Activated CD8-positive, alpha-beta memory T cell treated with anti-CD3 and anti-CD28 coated beads, Interleukin-2, amount 50 U/mL, for 48 hours (primary cell): ENCODE measurements around the gene ZBED5.

Source experiments
- DNase-seq: peaks from one replicate; pipeline ENCODE4 v3.0.0-alpha.2; 2020

ZBED5 gene

DNA sequence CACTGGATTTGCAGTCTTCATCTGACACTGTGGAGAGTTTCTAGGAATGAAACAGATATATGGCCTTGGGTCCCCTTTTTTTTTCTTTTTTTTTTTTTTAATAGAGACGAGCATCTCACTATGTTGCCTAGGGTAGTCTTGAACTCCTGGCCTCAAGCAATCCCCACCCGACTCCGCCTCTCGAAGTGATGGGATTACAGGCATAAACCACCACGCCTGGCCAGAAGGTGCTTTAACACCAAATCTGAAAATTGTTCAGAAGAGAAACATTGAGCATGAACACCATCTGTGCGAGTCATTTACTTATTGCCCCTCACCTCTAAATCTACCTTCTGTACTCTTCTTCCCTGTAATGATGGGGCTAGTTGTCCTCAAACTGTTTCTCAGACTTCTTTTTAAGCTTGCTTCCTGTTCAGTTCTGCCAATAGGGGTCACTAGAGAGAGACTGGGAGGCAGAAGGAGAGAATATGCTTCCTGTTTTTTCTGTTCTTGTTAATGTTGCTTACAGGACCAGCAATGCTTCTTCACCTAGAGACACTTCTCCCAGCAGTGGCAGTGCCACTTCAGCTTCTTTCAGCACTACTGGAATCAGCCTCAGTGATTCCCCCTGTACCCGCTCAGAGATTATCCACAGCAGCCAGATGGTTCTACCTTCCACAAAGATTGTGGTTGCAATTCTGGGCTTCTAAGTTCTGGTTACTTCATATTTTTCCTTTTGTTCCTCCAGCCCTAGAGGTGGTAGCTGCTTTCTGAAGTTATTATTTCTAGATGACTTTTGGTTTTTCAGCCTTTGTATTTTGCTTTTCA lies 20.8 kb upstream of the ZBED5 start:
- DNase-seq = no peak

DNA sequence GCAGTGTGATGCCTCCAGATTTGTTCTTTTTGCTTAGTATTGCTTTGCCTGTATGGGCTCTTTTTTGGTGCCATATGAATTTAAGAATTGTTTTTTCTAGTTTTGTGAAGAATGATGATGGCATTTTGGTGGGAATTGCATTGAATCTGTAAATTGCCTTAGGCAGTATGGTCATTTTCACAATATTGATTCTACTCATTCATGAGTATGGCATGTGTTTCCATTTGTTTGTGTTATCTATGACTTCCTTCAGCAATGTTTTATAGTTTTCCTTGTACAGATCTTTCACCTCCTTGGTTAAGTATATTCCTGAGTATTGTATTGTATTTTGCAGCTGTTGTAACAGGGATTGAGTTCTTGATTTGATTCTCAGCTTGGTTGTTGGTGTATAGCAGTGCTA lies 18.3 kb upstream of the ZBED5 start:
- no peak for DNase-seq

DNA sequence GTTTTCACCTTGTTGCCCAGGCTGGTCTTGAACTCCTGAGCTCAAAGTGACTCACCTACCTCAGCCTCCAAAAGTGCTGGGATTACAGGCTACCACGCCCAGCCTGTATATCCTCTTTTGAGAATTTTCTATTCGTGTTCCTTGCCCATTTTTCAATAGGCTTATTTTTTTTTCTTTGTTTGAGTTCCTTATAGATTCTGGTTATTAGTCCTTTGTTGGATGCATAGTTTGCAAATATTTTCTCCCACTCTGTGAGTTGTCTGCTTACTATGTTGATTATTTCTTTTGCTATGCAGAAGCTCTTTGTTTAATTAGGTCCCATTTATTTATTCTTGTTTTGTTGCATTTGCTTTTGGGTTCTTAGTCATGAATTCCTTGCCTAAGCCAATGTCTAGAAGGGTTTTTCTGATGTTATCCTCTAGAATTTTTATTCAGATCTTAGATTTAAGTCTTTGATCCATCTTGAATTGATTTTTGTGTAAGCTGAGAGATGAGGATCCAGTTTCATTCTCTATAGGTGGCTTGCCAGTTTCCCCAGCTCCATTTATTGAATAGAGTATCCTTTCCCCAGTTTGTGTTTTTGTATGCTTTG lies 17.7 kb upstream of the ZBED5 start:
- DNase-seq = no peak

DNA sequence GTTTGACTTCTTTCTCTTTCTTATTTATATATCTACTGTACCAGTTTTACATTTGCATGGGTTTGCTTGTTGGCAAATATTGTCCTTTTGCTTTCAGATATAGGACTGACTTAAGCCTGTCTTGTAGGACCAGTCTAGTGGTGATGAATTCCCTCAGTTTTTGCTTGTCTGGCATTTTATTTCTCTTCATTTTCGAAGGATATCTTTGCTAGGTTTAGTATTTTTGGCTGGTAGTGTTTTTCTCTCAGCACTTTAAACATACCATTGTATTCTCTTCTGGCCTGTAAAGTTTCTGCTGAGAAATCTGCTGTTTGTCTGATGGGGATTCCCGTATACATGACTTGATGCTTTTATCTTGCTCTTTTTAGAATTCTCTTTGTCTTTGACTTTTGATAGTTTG lies 14.2 kb upstream of the ZBED5 start:
- DNase-seq = no peak

DNA sequence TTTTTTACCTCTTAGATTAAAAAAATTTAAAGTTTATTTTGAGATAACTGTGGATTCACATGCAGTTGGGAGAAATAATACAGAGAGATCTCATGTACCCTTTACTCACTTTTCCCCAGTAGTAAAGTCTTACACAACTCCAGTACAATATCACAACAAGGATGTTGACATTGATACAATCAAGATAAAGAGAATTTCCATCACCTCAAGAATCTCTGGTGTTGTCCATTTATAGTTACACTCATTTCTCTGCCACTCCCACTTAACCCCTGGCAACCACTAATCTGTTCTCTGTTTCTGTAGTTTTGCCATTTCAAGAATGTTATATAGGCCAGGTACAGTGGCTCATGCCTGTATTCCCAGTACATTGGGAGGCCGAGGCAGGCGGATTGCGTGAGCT lies 10.5 kb upstream of the ZBED5 start:
- no peak for DNase-seq

DNA sequence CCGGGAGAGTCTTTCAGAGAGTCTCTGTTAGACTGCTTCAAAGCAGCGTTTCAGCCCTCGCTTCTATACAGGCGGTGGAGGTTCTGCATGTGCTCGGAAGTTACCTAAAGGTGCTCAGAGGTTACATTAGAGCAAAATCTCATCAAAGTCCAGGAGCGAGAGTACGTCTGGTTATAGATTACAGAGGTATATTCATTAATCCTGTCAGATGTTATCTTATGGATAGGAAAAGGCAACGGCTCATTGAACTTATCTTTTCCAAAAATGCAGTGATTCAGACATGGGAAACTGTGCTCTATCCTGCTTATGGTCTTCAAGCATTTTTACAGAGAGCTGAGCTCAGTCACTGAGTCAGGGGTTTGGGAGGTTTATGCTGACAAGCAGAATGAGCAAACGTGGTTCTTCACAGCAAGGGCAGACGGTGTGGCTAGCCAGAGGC lies 9.1 kb upstream of the ZBED5 start:
- no peak for DNase-seq

DNA sequence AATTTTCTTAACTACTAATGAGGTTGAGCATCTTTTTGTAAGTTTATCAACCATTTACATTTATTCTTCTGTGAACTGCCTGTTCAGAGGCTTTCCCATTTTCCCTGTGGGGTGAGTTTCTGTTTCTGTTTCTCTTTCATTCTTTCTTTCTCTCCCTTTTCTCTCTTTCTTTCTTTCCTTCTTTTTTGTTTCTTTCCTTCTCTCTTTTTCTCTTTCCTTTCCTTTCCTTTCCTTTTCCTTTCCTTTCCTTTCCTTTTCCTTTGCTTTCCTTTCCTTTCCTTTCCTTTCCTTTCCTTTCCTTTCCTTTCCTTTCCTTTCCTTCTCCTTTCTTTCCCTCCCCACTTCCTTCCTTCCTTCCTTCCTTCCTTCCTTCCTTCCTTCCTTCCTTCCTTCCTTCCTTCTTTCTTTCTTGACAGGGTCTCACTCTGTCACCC lies 8.0 kb upstream of the ZBED5 start:
- DNase-seq = no peak

DNA sequence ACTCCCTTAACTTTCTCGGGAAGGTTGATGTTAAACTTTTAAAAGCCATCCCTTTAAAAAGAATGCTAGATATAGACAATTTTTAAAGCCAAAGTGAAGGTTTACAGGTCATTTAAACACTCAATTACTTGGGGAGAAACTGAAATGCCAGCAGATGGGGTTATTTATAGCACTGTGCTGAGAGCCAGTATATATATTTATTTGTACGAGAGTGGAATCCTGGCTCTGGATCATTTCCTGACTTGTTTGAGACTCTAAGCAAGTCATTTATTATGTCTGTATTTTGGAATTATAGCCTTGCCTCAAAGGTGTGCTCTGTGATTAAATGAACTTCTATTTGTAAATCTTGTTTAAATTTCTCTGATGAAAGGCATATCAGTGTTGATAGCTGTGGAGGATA lies 6.8 kb upstream of the ZBED5 start:
- no peak for DNase-seq

DNA sequence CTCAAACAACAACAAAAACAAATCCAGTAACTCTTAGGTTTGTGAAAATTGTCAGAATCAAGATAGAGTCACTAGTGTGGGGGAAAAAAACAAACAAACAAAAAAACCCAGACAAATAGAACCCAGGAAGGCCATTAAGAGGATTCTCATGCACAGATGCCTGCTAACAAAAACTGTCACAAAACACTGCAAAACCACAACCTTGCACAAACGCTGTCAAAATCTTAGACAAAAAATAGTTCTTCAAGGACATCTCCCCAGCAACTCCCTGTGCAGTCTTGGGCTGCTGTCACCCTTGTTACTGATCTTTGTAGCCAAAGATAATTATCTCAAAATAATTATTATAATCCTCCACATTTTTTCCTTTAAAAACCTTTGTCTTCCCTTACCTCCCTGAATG lies 4.6 kb upstream of the ZBED5 start:
- DNase-seq = no peak

DNA sequence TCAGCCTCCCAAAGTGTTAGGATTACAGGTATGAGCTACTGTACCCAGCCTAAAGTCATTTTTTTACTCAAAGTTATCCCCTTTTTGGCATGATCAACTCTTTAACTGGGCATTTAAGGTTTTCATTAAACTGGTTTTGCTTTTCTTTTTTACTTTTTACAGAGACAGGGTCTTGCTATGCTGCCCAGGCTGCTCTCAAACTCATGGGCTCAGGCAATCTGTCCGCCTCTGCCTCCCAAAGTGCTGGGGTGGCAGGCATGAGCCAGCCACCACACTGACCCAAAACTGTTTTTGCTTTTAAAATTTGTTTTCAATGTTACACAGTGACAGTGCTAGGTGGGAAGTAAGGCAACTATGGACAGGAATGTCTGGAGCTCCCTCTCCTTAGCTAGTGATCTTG lies 3.9 kb upstream of the ZBED5 start:
- DNase-seq = no peak

DNA sequence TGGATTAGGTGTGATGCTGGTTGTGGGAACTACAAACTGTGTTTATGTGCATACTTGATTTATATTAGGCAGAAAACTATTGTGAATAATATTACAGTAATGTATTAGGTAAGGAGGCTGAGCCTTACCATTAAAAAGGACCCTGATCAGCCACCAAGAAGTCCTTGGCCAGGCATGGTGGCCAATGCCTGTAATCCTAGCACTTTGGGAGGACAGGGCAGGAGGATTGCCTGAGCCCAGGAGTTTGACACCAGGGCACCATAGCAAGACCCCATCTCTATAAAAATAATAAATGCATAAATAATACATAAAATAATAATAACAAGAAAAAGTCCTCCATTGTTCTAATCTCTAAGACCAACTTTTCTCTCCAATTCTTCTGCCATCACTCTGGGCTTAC lies 3.2 kb upstream of the ZBED5 start:
- no peak for DNase-seq

DNA sequence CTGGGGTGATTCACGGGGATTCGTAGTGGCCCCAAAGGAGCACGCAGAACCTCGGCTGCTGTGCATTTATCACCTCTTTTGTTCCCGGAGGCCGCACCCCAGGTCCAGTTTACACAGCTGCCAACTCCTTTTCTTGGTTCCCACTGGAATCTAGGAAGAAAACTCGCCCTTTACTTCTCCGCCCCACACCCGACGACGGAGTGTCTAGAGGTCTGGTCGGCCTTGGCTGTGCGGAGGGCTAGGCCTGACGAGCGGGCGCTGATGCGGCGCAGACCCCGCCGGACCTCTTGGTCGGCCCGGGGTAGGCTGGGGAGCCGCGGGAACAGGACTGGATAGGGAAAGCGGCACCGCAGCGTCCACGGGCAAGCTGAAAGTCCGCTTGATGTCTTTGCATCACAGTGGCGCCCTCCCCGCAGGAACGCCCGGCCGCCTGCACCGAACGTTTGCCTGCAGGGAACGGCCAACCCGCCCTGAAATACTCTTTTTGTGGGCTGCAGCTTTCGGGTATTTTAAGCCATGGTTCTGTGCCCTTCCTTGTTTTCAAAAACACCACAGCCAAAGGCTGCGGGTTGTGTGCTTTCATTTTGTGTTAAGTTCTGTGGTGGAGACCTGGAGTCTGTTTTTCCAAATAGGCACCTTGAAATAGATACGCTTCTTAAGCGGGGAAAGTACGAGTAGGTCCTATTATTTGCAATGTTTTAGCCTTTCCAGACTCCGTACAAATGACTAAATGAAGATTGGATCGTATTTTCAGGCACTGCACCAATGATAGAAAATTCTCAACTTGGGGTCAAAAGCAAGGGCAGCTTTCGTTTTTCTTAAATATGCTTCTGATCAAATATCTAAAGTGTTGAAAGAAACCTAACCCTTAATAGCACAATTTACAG lies 829 bp upstream of the ZBED5 start:
- DNase-seq = no peak

DNA sequence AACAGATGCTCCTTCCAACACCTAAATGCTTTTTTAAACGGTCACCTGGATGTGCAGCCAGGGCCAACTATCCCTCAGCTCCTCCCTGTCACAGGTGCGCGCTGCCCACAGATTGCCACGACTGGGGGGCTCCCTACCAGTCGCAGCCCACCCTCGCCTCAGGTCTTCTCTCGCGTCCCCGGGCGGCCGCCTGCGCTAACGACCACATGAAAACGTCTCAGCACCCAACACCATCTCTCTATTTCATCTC lies 469 bp downstream of the ZBED5 start:
- no peak for DNase-seq

DNA sequence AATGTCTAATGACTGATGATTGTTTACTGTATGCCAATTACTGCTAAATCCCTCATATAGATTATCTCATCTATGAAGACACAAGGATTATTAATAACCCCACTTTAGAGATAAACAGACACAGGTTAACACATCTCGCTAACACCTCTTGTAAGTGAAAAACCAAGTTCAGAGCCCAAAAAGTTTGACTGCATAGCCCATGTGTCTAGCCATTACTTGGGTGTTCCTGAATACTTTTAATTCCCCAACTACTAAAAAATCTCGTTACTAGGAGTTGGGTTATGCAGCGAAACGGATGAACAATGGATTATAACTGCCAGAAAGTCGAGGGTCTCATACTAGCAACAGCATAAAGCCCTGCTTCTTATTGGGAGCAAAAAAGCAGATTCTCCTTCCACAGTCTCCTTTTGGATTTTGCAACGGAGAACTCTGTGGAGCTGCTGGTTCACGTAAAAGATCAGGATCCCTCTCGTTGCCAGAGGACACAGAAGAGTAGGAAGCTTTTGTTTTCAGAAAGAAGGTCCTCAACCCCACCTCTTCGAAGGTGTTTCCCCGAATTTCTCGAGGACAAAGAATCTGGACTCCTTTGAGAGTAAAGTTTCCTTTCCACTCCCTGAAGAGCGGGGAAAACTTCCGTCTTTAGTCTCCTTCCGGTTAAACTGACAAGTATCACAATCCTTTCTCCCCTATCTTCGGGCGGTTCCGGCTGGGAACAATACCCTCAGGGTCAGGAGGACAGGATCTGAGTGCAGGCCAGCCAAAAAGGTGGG lies 979 bp downstream of the ZBED5 start:
- no peak for DNase-seq

DNA sequence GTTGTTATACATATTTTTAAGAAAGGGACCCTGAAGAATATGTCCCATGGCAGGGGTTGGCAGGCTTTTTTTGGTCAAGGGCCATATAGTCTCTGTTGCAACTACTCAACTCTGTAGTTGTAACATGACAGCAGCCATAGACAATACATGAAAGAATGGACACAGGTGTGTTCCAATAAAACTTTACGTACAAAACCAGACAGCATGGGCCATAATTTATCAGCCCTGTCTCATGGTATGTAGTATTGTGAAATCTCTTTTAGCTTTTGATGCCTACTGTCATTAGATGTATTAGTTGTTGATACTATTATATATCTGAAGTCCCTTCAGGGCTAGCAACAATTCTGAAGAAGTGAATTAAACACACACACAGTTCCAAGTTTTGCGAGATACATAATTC lies 2.6 kb downstream of the ZBED5 start:
- no peak for DNase-seq

DNA sequence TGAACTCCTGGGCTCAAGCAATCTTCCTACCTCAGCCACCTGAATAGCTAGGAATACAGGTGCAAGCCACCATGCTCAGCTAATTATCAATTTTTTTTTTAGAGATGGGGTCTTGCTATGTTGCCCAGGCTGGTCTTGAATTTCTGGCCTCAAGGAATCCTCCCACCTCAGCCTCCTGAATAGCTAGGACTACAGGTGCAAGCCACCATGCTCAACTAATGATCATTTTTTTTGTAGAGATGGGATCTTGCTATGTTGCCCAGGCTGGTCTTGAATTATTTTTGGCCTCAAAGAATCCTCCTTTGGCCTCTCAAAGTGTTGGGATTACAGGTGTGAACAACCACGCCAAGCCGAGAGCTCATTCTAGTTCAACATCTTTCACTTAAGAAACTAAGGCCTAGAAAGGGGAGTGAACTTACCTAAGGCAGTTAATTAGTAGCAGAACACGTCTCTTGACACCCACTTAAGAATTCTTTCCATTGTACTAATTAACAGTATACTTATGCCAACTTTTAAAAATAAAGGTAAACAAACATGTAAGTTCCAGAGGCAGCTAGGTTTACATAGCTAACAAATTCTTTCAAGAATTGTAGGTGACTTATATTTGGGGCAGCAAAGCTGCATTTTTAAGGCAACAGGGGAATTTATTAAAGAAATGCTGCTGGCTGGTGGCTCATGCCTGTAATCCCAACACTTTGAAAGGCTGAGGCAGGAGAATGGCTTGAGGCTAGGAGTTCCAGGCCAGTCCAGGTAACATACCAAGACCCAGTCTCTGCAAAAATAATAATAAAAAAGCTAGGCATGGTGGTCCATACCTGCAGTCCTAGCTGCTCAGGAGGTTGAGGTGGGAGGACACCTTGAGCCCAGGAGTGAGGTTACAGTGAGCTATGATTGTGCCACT lies 9.6 kb downstream of the ZBED5 start:
- no peak for DNase-seq

DNA sequence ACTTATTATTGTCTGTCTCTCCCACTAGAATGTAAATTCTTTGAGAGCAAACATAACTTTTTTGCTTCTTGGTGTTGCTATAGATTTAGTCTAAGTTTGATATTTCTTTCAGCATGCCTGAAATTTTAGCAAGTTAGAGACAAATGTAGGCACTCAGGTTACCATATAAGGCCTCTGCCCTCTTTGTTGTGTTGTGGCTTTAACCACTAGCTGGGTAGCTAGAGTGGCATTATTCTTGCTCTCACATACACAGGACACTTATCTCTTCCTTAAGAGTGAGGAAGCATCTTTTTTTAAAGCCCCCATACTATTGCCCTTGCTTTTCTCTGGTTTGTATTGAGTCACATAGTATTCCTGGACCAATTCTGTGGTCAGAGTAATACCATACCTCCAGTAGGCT lies 11.2 kb downstream of the ZBED5 start:
- DNase-seq = no peak

DNA sequence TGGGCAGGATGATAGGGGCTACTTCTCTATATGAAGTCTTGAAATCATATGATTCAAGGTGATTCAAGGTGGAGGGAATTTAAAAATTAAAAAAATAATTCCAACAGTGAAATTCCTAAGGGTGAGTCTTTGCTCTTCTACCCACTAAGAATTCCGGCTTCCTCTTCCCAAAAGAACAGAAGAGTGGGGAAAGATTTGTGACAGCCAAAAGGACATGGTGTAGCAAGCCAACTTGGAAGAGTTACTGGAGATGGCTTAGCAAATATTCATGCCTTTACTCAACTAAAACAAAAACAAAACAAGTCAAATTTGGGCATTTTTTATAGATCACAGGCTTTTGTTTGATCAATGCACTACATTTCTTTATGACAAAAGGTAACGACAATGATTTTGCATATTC lies 12.3 kb downstream of the ZBED5 start:
- no peak for DNase-seq

DNA sequence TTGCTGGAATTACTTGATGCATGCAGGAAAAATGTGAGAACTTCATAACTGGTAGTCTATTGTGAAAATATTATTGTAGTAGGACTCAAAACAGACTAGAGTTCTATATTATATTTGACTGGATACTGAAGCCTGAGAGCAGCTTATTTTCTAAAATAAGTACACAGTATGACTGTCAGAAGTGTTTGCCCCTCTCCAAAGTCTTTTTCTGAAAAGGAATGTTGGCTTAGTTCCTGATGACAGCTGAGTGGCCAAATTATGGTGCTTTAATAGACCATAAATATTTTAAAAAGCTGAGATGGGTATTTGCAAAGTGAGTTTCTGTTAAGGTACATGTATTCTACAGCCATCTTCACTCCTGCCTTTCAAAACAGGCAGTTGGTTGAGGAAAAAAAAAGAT lies 13.1 kb downstream of the ZBED5 start:
- DNase-seq = no peak

DNA sequence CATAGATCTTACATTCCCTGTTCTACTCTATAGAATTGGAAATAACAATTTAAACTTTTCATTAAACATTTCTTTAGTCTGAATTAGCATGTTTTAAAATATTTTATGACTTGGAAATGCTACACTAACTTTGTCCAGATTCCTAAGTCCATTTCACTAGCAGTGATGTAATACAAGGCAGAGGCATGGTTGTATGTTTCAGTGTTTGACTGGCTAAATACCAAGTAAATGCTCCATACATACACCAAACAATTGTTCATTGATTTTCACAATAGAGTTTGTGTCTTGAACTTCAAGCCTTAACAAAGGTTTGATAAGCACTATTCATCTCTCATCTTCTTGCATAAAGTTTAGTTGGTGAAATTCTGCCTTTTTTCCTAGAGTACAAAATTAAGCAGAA lies 13.5 kb downstream of the ZBED5 start:
- no peak for DNase-seq

DNA sequence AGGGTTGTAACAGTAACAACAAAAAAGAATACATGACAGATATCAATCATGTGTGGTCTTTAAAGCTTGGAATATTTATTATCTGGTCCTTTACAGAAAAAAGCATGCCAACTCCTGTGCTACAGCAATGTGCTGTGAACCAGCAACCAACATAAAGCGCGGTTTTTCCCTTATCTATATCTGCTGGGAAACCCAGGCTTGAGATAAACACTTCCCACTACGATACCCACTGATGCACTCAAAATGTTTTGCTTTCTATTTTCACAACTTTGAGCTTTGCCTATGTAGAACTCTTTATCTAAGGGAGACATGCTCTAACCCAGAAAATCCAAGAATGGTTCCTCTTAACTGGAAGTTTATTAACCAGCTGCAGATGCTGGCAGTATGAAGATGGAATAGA lies 19.0 kb downstream of the ZBED5 start:
- no peak for DNase-seq

DNA sequence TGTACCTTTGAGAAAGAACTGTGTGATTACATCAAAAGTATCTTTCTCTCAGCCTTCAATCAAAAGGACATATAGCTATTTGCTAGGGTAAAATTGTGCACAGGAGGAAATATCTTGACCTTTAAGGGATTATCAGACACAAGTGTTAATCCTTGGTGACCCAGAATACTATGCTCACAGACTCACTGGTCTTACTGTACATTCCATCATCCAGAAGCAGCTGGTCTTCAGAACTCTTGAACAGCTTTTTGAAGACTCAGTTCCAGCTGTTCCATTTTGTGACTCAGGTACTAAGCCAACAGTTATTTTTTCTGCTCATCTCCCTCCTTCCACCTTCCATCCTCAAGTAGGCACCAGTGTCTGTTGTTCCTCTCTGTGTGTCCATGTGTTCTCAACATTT lies 19.8 kb downstream of the ZBED5 start:
- DNase-seq = no peak
